Aorta (tissue), 5 donors: ENCODE data around the gene NOMO2. TPM values are rescaled to one million over a fixed set of nuclear protein-coding genes. Genes with fewer than 3 reads are reported as not detected.
"Not testable (repeated sequence)": the region's sequence is repeated elsewhere in the genome, so short reads cannot be mapped to it uniquely, and the experiment has no call there.

Experiments used
- ATAC-seq: fragments of 200-7000 bp; cut with Tn5 transposase; one replicate; pipeline ENCODE4 v1.9.1; 2022; ENCODE audit warnings: moderate library complexity; ENCODE audit not compliant: low FRiP score
- DNase-seq, 2 donors: peaks; one replicate each; pipeline ENCODE4 v3.0.0-alpha.2; 2020
- H3K27ac ChIP-seq, 2 donors: one replicate each; pipeline ENCODE4 v1.5.1; 2013; ENCODE audit warnings: low read length in 2 of 2, mild to moderate bottlenecking in 2 of 2, moderate library complexity in 2 of 2, control low read depth in 1 of 2, inconsistent platforms in 1 of 2, low read depth in 1 of 2
- H3K27me3 ChIP-seq, 2 donors: one replicate each; pipeline ENCODE4 v1.6.1; 2013; ENCODE audit warnings: control low read depth in 1 of 2, low read length in 1 of 2, mild to moderate bottlenecking in 1 of 2, moderate library complexity in 1 of 2; ENCODE audit not compliant: insufficient read depth in 2 of 2, control insufficient read depth in 1 of 2
- H3K36me3 ChIP-seq, 2 donors: one replicate each; pipeline ENCODE4 v1.6.1; 2013; ENCODE audit warnings: control low read depth in 1 of 2, low read length in 1 of 2, mild to moderate bottlenecking in 1 of 2; ENCODE audit not compliant: insufficient read depth in 2 of 2, control insufficient read depth in 1 of 2
- H3K4me1 ChIP-seq, 2 donors: one replicate each; pipeline ENCODE4 v1.6.1; 2013; ENCODE audit warnings: low read length in 2 of 2, control low read depth in 1 of 2, mild to moderate bottlenecking in 1 of 2, moderate library complexity in 1 of 2; ENCODE audit not compliant: insufficient read depth in 2 of 2, control insufficient read depth in 1 of 2
- H3K4me3 ChIP-seq, 2 donors: one replicate each; pipeline ENCODE4 v1.5.1; 2013; ENCODE audit warnings: low read length in 2 of 2, control low read depth in 1 of 2, mild to moderate bottlenecking in 1 of 2
- H3K9me3 ChIP-seq: one replicate; pipeline ENCODE4 v1.6.1; 2013; ENCODE audit warnings: mild to moderate bottlenecking, low read length; ENCODE audit not compliant: control insufficient read depth
- WGBS, 2 donors: extraction: QIAGEN DNeasy Blood & Tissue Kit; methylation state at CpG; one replicate each; pipeline ENCODE4 v1.1.7; 2013; 5-methylcytosine and 5-hydroxymethylcytosine counted together
- intact Hi-C, 2 donors: fragments of 100-400 bp; cut with DNase I; formaldehyde crosslinking; loops; one replicate each; pipeline versions ENCODE4 v1.14.2 to v1.15.0; 2022
- polyA plus RNA-seq, 2 donors: library from polyadenylated mRNA; stranded (reverse); fragments of 200-250 nt; gene quantifications; one replicate each; pipeline ENCODE4 v1.2.3, GENCODE V29; 2013
- total RNA-seq, 2 donors: library from RNA; stranded (reverse); fragmentation: NEBNext Ultra II Directional; extraction: Animal tissue kit (Norgen Biotek cat#: 25700); gene quantifications; one replicate each; pipeline ENCODE4 v1.2.1, GENCODE V29; 2021
- donor health status: healthy with polysubstance abuse.
- donor health status: Bipolar disorder and iron deficiency.
- donor health status: DM: no; HTN: no; CAD: no.
- donor health status: DM: no; HTN: no; CAD: no.
- donor health status: DM: yes; HTN: yes; CAD: no.

NOMO2 gene
- total and polyA plus RNA-seq, 4 donors, result 65.1 to 124 (median 96.3) TPM

GRCh38 chr16:18570529-18571306, 8.8 kb upstream of the NOMO2 start:
- H3K4me3 ChIP-seq, H3K36me3 ChIP-seq, ATAC-seq, H3K27me3 ChIP-seq, H3K9me3 ChIP-seq, H3K27ac ChIP-seq, H3K4me1 ChIP-seq, intact Hi-C loops: not testable (repeated sequence)
- 14 to 29% methylated on average over 7 to 26 of the region's 46 CpGs for WGBS, 2 donors
- DNase-seq, result peak in 1 of 2 donors; percentile 40

- H3K9me3 ChIP-seq, H3K4me3 ChIP-seq, H3K27ac ChIP-seq, ATAC-seq, H3K4me1 ChIP-seq, H3K36me3 ChIP-seq, H3K27me3 ChIP-seq, intact Hi-C loops: not testable (repeated sequence)
- DNase-seq, result peak in 1 of 2 donors; percentile 30
- WGBS, 2 donors, result 18 to 28% methylated on average over 10 to 13 of the region's 16 CpGs
Measured at GRCh38 chr16:18560416-18561220, 1.3 kb downstream of the NOMO2 start.

GRCh38 chr16:18553671-18554070, 8.2 kb downstream of the NOMO2 start:
- not testable (repeated sequence) for DNase-seq, ATAC-seq

GRCh38 chr16:18547382-18547781, 14.5 kb downstream of the NOMO2 start:
- H3K4me1 ChIP-seq, DNase-seq, H3K9me3 ChIP-seq, ATAC-seq, H3K4me3 ChIP-seq, H3K36me3 ChIP-seq, intact Hi-C loops, H3K27ac ChIP-seq, H3K27me3 ChIP-seq: not testable (repeated sequence)
- 56 to 65% methylated on average over 4 to 5 of the region's 6 CpGs for WGBS, 2 donors

More at GRCh38 chr16:18553671-18554070, 8.2 kb downstream of the NOMO2 start:
- H3K9me3 ChIP-seq, intact Hi-C loops, H3K4me3 ChIP-seq, H3K36me3 ChIP-seq, H3K4me1 ChIP-seq, H3K27me3 ChIP-seq, H3K27ac ChIP-seq: not testable (repeated sequence)
- WGBS, 2 donors, result no CpG with 5 or more reads among the region's 5 CpGs

GRCh38 chr16:18546853-18547252, 15.0 kb downstream of the NOMO2 start:
- intact Hi-C loops, result not testable (repeated sequence)

GRCh38 chr16:18544232-18545081, 17.4 kb downstream of the NOMO2 start:
- DNase-seq, H3K4me1 ChIP-seq, intact Hi-C loops, H3K4me3 ChIP-seq, H3K36me3 ChIP-seq, H3K27me3 ChIP-seq, ATAC-seq, H3K27ac ChIP-seq, H3K9me3 ChIP-seq: not testable (repeated sequence)
- 10 to 12% methylated on average over 4 to 5 of the region's 6 CpGs for WGBS, 2 donors

More at GRCh38 chr16:18546853-18547252, 15.0 kb downstream of the NOMO2 start:
- not testable (repeated sequence) for H3K9me3 ChIP-seq, H3K4me3 ChIP-seq, DNase-seq, H3K27me3 ChIP-seq, H3K4me1 ChIP-seq, H3K27ac ChIP-seq, H3K36me3 ChIP-seq, ATAC-seq
- WGBS, 2 donors, result no CpG with 5 or more reads among the region's 5 CpGs

- H3K36me3 ChIP-seq, H3K4me1 ChIP-seq, ATAC-seq, H3K4me3 ChIP-seq, H3K27ac ChIP-seq, intact Hi-C loops, DNase-seq, H3K9me3 ChIP-seq, H3K27me3 ChIP-seq: not testable (repeated sequence)
- WGBS, 2 donors, result no CpG with 5 or more reads among the region's 5 CpGs
Measured at GRCh38 chr16:18541912-18542311, 20.0 kb downstream of the NOMO2 start.

GRCh38 chr16:18537004-18537403, 24.9 kb downstream of the NOMO2 start:
- H3K4me3 ChIP-seq, H3K9me3 ChIP-seq, H3K4me1 ChIP-seq, H3K36me3 ChIP-seq, H3K27me3 ChIP-seq, DNase-seq, intact Hi-C loops, H3K27ac ChIP-seq, ATAC-seq: not testable (repeated sequence)
- 57 to 70% methylated on average over 2 to 3 of the region's 3 CpGs for WGBS, 2 donors
